Suprapubic skin (tissue), 4 donors: ENCODE results near the gene MFN2. TPM values are rescaled to one million over a fixed set of nuclear protein-coding genes. Genes with fewer than 3 reads are reported as not detected.
A peak's percentile ranks its signal among the peaks of the same experiment; 100 is the strongest.

Experiments
- DNase-seq, 2 donors: peaks; one replicate each; pipeline ENCODE4 v3.0.0-alpha.2; 2019; ENCODE audit warnings: low spot score in 2 of 2
- H3K27ac ChIP-seq: fragments of 200-600 bp; sonication (generic); one replicate; pipeline ENCODE4 v1.5.1; 2019
- H3K27me3 ChIP-seq: fragments of 200-600 bp; sonication (generic); one replicate; pipeline ENCODE4 v1.5.1; 2019
- H3K36me3 ChIP-seq: fragments of 200-600 bp; sonication (generic); one replicate; pipeline ENCODE4 v1.5.1; 2019
- H3K4me1 ChIP-seq: fragments of 200-600 bp; sonication (generic); one replicate; pipeline ENCODE4 v1.5.1; 2019
- H3K4me3 ChIP-seq: fragments of 200-600 bp; sonication (generic); one replicate; pipeline ENCODE4 v1.5.1; 2019; ENCODE audit warnings: mild to moderate bottlenecking
- H3K9me3 ChIP-seq: fragments of 200-600 bp; sonication (generic); one replicate; pipeline ENCODE4 v1.5.1; 2019
- CTCF ChIP-seq, 2 donors: fragments of 200-600 bp in 1 of 2; fragments of 450-650 bp in 1 of 2; sonication (generic) in 1 of 2; IDR thresholded peaks; one replicate each; pipeline ENCODE4 v1.5.1; 2016 to 2019; ENCODE audit warnings: antibody characterized with exemption in 2 of 2, mild to moderate bottlenecking in 1 of 2, moderate library complexity in 1 of 2
- EP300 ChIP-seq: sonication (generic); formaldehyde crosslinking; IDR thresholded peaks from one replicate; pipeline ENCODE4 v1.6.1; 2017; ENCODE audit warnings: antibody characterized with exemption
- POLR2A ChIP-seq, 2 donors: fragments of 450-650 bp; IDR thresholded peaks; one replicate each; pipeline ENCODE4 v1.6.1; 2017; ENCODE audit warnings: antibody characterized with exemption in 2 of 2, mild to moderate bottlenecking in 2 of 2, moderate library complexity in 2 of 2
- POLR2AphosphoS5 ChIP-seq, 3 donors: sonication (generic); formaldehyde crosslinking; IDR thresholded peaks; one replicate each; pipeline ENCODE4 v1.6.1; 2017; ENCODE audit warnings: antibody characterized with exemption in 3 of 3
- WGBS: methylation state at CpG from one replicate; pipeline ENCODE4 v1.1.5; 2018; 5-methylcytosine and 5-hydroxymethylcytosine counted together
- total RNA-seq, 4 donors: library from RNA; depleted of rRNA; stranded (reverse); fragments of >200 nt; gene quantifications; one replicate each; pipeline ENCODE4 v1.1.0, GENCODE V29; 2016

Gene MFN2
- total RNA-seq, 4 donors from 2014 or later: 106 to 146 (median 124) TPM

- 87% methylated on average over 4 of the region's 4 CpGs for WGBS
- Histone ChIP-seq H3K4me1 (peaks cover 18% of the 10 kb centered on the region), H3K36me3 (no peaks in the 10 kb centered on the region), H3K9me3 (no peaks in the 10 kb centered on the region), H3K27me3 (peaks cover 5% of the 10 kb centered on the region), H3K27ac (no peak overlapping the region), H3K4me3 (no peak overlapping the region)
- TF ChIP-seq POLR2AphosphoS5 (IDR thresholded peaks at IDR 0.05) (no peak), POLR2A (IDR thresholded peaks at IDR 0.05) (no peak), CTCF (IDR thresholded peaks at IDR 0.05) (no peak), EP300 (no peak)
- DNase-seq: no peak
Observed at GRCh38 chr1:12049616-12050015, 69.4 kb downstream of the MFN2 start.

- DNase-seq: no peak
- Histone ChIP-seq H3K4me1 (peaks cover 18% of the 10 kb centered on the region), H3K4me3 (no peak overlapping the region), H3K27me3 (peaks cover 5% of the 10 kb centered on the region), H3K9me3 (no peaks in the 10 kb centered on the region), H3K27ac (no peak overlapping the region), H3K36me3 (no peaks in the 10 kb centered on the region)
- no peak for TF ChIP-seq POLR2AphosphoS5 (IDR thresholded peaks at IDR 0.05)
- no peak for TF ChIP-seq CTCF (IDR thresholded peaks at IDR 0.05)
- TF ChIP-seq POLR2A (IDR thresholded peaks at IDR 0.05): no peak
- no peak for TF ChIP-seq EP300
- WGBS: 100% methylated on average over 1 of the region's 1 CpG
Observed at GRCh38 chr1:12051361-12051760, 71.1 kb downstream of the MFN2 start.

GRCh38 chr1:12052008-12052573 lies 71.8 kb downstream of the MFN2 start:
- H3K9me3 ChIP-seq: no peaks in the 10 kb centered on the region
- DNase-seq: no peak
- H3K36me3 ChIP-seq: no peaks in the 10 kb centered on the region
- peaks cover 18% of the 10 kb centered on the region for H3K4me1 ChIP-seq
- H3K27me3 ChIP-seq: peaks cover 5% of the 10 kb centered on the region
- TF ChIP-seq POLR2A (IDR thresholded peaks at IDR 0.05) (no peak), EP300 (no peak), POLR2AphosphoS5 (IDR thresholded peaks at IDR 0.05) (no peak), CTCF (IDR thresholded peaks at IDR 0.05) (no peak)
- WGBS: 15% methylated on average over 7 of the region's 9 CpGs
- H3K4me3 ChIP-seq: no peak overlapping the region
- no peak overlapping the region for H3K27ac ChIP-seq

- H3K27ac ChIP-seq: no peak overlapping the region
- TF ChIP-seq CTCF (IDR thresholded peaks at IDR 0.05) (peak in 1 of 2 donors; percentile 8), EP300 (no peak), POLR2AphosphoS5 (IDR thresholded peaks at IDR 0.05) (no peak)
- H3K4me3 ChIP-seq: no peak overlapping the region
- no peaks in the 10 kb centered on the region for H3K27me3 ChIP-seq
- no peak for DNase-seq
- no peaks in the 10 kb centered on the region for H3K36me3 ChIP-seq
- WGBS: 39% methylated on average over 13 of the region's 14 CpGs
- peaks cover 18% of the 10 kb centered on the region for H3K4me1 ChIP-seq
- H3K9me3 ChIP-seq: no peaks in the 10 kb centered on the region
Observed at GRCh38 chr1:12052997-12053686, 72.9 kb downstream of the MFN2 start.

- peaks cover 18% of the 10 kb centered on the region for H3K4me1 ChIP-seq
- H3K27ac ChIP-seq: no peak overlapping the region
- H3K9me3 ChIP-seq: no peaks in the 10 kb centered on the region
- no peaks in the 10 kb centered on the region for H3K36me3 ChIP-seq
- H3K4me3 ChIP-seq: no peak overlapping the region
- 78% methylated on average over 11 of the region's 13 CpGs for WGBS
- H3K27me3 ChIP-seq: no peaks in the 10 kb centered on the region
- DNase-seq: no peak
- TF ChIP-seq POLR2AphosphoS5 (IDR thresholded peaks at IDR 0.05) (no peak), EP300 (no peak)
Observed at GRCh38 chr1:12053752-12054548, 73.7 kb downstream of the MFN2 start.
